ENCODE measurements around the gene OTOG.

The OTOG gene

DNA sequence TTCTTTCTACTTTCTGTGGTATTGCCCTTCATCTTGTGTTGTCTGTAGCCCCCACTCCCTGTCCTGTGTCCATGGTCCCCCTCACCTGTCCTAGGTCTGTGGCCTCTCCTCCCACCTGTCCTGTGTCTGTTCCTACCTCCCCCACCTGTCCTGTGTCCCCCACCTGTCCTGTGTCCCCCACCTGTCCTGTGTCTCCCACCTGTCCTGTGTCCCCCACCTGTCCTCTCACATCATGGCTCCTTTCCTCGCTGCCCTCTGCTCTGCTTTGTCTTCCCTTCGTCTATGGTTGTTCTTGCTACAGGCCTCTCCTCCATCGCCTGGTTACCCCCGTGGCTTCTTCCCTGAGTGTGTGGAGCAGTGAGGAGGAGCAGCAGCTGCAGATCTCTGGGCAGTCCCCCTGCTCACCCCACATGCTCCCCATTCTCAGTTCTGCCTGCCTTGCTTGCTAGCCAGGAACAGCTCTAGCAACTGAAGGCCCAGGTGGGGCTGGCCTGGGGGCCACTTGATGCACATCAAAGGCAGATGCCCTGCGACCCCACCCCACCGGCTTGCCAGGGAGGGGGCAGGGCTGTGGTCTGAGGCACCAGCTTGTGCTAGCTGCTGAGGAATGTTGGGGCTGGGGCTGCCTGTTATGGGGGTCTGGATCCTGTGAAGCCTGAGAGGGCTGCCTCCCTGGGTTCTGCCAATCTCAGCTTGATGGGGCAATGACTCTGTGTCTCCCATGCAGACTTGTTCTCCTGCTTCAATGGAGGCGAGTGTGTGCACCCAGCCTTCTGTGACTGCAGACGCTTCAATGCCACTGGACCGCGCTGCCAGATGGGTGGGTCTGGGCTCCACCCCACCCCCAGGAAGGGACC lies 5.6 kb downstream of the OTOG start:
- no peak for DNase-seq (ENCODE audit: low read depth)
- H3K4me3 ChIP-seq (ENCODE audit: low read length): no peak overlapping the region
- TF ChIP-seq, protein P1, sequence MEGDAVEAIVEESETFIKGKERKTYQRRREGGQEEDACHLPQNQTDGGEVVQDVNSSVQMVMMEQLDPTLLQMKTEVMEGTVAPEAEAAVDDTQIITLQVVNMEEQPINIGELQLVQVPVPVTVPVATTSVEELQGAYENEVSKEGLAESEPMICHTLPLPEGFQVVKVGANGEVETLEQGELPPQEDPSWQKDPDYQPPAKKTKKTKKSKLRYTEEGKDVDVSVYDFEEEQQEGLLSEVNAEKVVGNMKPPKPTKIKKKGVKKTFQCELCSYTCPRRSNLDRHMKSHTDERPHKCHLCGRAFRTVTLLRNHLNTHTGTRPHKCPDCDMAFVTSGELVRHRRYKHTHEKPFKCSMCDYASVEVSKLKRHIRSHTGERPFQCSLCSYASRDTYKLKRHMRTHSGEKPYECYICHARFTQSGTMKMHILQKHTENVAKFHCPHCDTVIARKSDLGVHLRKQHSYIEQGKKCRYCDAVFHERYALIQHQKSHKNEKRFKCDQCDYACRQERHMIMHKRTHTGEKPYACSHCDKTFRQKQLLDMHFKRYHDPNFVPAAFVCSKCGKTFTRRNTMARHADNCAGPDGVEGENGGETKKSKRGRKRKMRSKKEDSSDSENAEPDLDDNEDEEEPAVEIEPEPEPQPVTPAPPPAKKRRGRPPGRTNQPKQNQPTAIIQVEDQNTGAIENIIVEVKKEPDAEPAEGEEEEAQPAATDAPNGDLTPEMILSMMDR (IDR thresholded peaks at IDR 0.05; ENCODE audit: insufficient read depth, low read depth, low read length, missing control alignments): no peak

DNA sequence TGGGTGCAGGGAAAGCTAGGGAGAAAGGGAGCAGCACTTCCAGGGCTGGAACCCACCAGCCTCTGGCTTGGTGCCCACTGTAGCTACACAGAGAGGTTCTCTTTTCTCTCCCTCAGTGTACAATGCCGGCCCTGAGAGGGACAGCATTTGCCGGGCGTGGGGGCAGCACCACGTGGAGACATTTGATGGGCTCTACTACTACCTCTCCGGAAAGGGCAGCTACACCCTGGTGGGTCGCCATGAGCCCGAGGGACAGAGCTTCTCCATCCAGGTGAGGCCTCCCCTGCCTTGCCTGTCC lies 6.1 kb downstream of the OTOG start:
- H3K4me3 ChIP-seq (ENCODE audit: low read length): no peak overlapping the region
- TF ChIP-seq, protein P1 (IDR thresholded peaks at IDR 0.05; ENCODE audit: insufficient read depth, low read depth, low read length, missing control alignments): no peak
- no peak for DNase-seq (ENCODE audit: low read depth)

DNA sequence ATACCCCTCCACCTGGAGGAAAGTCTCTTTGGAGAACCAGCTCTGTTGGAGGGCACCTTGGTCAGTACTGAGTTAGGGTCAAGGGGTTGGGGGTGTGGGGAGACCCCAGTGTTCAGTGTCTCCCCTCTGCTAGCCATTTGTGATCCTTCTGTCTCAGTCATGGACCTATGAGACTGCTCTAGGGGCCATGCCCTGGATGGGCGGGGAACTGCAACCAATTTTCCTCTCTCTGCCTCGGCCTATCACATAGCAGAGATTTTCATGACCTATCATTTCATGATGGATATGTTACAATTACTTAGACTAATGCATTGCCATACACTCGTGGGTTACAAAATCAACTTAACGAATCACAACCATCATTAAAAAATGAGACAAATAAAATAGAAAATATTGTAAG lies 7.4 kb downstream of the OTOG start:
- DNase-seq (ENCODE audit: low read depth): no peak
- TF ChIP-seq, protein P1 (IDR thresholded peaks at IDR 0.05; ENCODE audit: insufficient read depth, low read depth, low read length, missing control alignments): no peak
- H3K4me3 ChIP-seq (ENCODE audit: low read length): no peak overlapping the region

DNA sequence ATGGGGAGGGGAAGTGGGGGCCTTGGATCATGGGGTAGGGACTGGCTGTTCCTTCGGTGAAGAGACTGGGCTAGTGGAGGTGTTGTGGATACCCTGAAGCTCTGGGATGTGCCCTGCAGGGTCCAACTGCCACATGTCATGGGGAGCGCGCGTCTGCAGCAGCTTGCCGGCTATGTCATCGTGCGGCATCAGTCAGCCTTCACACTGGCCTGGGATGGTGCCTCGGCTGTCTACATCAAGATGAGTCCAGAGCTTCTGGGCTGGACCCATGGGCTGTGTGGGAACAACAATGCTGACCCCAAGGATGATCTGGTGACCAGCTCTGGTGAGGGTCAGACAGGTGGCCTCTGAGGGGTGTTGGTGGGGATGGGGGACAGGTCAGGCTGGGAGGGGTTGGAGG lies 9.9 kb downstream of the OTOG start:
- no peak overlapping the region for H3K4me3 ChIP-seq (ENCODE audit: low read length)
- no peak for DNase-seq (ENCODE audit: low read depth)
- TF ChIP-seq, protein P1 (IDR thresholded peaks at IDR 0.05; ENCODE audit: insufficient read depth, low read depth, low read length, missing control alignments): no peak

DNA sequence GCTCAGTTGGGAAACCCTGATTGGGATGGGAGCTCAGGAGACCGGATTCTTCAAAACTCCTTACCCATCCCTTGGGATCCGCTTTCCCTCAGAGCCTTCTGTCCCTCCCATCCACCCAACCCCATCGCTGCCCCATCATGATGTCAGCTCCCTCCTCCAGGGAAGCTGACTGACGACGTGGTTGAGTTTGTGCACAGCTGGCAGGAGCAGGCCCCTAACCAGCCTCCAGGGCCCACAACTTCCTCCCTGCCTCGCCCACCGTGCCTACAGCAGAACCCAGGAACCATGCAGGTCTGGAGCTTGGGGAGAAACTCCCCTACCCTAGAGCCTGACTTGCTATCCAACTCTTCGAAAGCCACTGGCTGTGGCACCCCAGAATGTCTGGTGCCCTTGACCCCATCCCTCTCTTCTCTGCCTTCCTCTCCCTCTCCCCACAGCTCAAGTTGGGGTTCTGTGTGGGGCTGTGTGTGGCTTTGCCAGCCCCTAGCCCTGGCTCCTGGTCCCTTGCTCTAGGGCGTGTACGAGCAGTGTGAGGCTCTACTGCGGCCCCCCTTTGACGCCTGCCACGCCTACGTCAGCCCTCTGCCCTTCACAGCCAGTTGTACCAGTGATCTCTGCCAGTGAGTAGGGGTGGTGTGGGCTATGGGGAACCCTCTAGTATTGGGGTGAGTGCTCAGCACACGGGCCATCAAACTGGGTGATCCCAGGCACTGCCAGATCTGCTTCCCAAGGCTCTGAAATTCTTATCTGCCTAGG lies 11.1 kb downstream of the OTOG start:
- no peak overlapping the region for H3K4me3 ChIP-seq (ENCODE audit: low read length)
- no peak for DNase-seq (ENCODE audit: low read depth)
- TF ChIP-seq, protein P1 (IDR thresholded peaks at IDR 0.05; ENCODE audit: insufficient read depth, low read depth, low read length, missing control alignments): no peak

DNA sequence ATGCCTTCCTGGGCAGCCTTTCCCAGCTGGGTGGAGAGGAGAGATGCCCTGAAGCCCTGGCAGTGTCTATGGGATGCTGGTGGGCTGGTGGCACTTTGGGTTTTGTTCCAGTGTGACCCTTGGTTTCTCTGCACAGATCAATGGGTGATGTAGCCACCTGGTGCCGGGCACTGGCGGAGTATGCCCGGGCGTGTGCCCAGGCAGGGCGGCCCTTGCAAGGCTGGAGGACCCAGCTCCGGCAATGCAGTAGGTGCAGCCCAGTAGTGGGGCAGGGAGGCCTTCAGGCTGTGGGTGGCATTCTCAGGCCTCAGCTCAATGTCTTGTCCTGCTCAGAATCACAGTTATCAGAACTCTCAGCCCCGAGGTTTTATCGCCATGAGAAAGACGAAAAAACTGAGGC lies 11.9 kb downstream of the OTOG start:
- DNase-seq (ENCODE audit: low read depth): no peak
- TF ChIP-seq, protein P1 (IDR thresholded peaks at IDR 0.05; ENCODE audit: insufficient read depth, low read depth, low read length, missing control alignments): no peak
- no peak overlapping the region for H3K4me3 ChIP-seq (ENCODE audit: low read length)
